Activated naive CD8-positive, alpha-beta T cell treated with anti-CD3 and anti-CD28 coated beads, Interleukin-2, amount 50 U/mL, for 24 hours (primary cell): ENCODE data around the gene SCYL1.

Experiments
- ATAC-seq: fragments of 150-1000 bp; cut with Tn5 transposase; one replicate; pipeline ENCODE4 v1.10.0; 2021
- DNase-seq: peaks from one replicate; pipeline ENCODE4 v3.0.0; 2021
- H3K27ac Mint-ChIP-seq: one replicate; pipeline ENCODE4 v1.8.0; 2021; ENCODE audit warnings: mild to moderate bottlenecking, mixed read lengths
- H3K27me3 Mint-ChIP-seq: one replicate; pipeline ENCODE4 v1.8.0; 2021; ENCODE audit warnings: mixed read lengths
- H3K36me3 Mint-ChIP-seq: one replicate; pipeline ENCODE4 v1.8.0; 2021; ENCODE audit warnings: low read depth, mixed read lengths
- H3K4me1 Mint-ChIP-seq: one replicate; pipeline ENCODE4 v1.8.0; 2021; ENCODE audit warnings: mixed read lengths
- H3K4me3 Mint-ChIP-seq: one replicate; pipeline ENCODE4 v1.8.0; 2021; ENCODE audit warnings: mild to moderate bottlenecking, moderate library complexity, mixed read lengths
- H3K9me3 Mint-ChIP-seq: one replicate; pipeline ENCODE4 v1.8.0; 2021; ENCODE audit warnings: mixed read lengths

The SCYL1 gene

DNA sequence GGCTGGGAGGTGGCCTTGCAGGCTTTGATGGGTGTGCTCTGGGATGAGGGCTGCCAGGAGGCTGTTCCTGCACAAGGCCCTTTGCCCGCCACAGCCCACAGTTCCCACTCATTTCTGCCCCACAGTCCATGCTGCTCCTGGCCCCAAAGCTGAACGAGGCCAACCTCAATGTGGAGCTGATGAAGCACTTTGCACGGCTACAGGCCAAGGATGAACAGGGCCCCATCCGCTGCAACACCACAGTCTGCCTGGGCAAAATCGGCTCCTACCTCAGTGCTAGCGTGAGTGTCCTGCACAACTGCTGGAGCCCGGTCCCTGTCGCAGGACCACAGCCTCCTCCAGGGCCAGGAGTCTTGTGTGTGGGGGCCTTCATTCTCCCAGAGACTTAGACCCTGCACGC lies 10.2 kb downstream of the SCYL1 start:
- H3K27me3 Mint-ChIP-seq = no peaks in the 10 kb centered on the region
- H3K9me3 Mint-ChIP-seq = no peaks in the 10 kb centered on the region
- no peak overlapping the region for H3K27ac Mint-ChIP-seq
- no peak for ATAC-seq
- H3K4me3 Mint-ChIP-seq = no peak overlapping the region
- DNase-seq = no peak
- H3K36me3 Mint-ChIP-seq = peaks cover 25% of the 10 kb centered on the region
- H3K4me1 Mint-ChIP-seq = peaks cover under 1% of the 10 kb centered on the region

DNA sequence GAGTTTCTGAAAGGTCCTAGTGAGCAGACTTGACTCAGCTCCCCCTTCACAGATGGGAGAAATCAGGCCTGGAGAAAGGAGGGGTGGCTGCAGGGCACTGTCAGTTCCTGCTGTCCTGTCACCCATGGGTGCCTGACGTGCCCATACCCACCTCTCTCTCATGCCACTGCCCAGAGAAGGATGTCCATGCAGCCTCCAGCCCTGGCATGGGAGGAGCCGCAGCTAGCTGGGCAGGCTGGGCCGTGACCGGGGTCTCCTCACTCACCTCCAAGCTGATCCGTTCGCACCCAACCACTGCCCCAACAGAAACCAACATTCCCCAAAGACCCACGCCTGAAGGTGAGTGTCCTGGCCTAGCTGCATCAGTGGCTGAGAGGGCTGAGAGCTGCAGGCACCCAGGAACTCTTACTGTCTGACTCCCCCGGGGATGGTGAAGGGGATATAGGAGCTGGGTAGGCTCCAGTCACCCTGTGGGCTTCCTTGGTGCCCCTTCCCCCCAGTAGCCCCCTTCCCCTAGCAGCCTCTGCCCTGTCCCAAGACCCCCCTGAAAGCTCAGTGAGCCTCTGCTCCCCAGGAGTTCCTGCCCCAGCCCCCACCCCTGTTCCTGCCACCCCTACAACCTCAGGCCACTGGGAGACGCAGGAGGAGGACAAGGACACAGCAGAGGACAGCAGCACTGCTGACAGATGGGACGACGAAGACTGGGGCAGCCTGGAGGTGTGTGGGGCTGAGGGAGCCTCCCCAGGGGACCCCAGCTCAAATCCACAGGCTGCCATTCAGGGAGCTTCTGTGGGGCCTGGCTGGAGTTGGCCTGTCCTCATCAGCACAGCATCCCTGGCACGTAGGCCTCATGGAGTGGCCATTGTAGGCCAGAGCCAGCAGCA lies 11.8 kb downstream of the SCYL1 start:
- DNase-seq (no peak), ATAC-seq (no peak)
- peaks cover 13% of the 10 kb centered on the region for H3K36me3 Mint-ChIP-seq
- H3K9me3 Mint-ChIP-seq = no peaks in the 10 kb centered on the region
- H3K4me1 Mint-ChIP-seq = peaks cover 12% of the 10 kb centered on the region
- H3K27ac Mint-ChIP-seq = no peak overlapping the region
- no peak overlapping the region for H3K4me3 Mint-ChIP-seq
- H3K27me3 Mint-ChIP-seq = no peaks in the 10 kb centered on the region

GRCh38 chr11:65537296-65537597 lies 12.4 kb downstream of the SCYL1 start:
- H3K4me3 Mint-ChIP-seq = no peak overlapping the region
- peaks cover 10% of the 10 kb centered on the region for H3K36me3 Mint-ChIP-seq
- peaks cover 16% of the 10 kb centered on the region for H3K4me1 Mint-ChIP-seq
- no peaks in the 10 kb centered on the region for H3K9me3 Mint-ChIP-seq
- no peak overlapping the region for H3K27ac Mint-ChIP-seq
- DNase-seq = no peak
- no peaks in the 10 kb centered on the region for H3K27me3 Mint-ChIP-seq
- no peak for ATAC-seq

DNA sequence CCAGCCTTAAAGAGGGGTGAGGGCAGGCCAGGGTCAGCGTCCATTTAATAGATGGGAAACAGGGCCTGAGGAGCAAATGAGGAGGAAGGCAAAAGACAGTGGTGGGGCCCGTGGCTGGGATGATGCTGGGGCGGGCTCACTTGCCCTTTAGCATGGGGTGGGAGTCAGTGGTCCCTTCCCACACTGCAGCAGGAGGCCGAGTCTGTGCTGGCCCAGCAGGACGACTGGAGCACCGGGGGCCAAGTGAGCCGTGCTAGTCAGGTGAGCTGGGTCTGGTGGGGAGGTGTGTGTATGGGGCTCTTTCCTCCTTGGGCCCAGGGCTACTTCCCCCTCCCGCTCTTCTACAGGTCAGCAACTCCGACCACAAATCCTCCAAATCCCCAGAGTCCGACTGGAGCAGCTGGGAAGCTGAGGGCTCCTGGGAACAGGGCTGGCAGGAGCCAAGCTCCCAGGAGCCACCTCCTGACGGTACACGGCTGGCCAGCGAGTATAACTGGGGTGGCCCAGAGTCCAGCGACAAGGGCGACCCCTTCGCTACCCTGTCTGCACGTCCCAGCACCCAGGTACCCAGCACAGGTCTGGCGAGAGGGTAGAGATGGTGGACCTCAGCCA lies 12.8 kb downstream of the SCYL1 start:
- Mint-ChIP-seq H3K36me3 (peaks cover 11% of the 10 kb centered on the region), H3K4me3 (no peak overlapping the region), H3K27me3 (no peaks in the 10 kb centered on the region), H3K27ac (no peak overlapping the region), H3K4me1 (peaks cover 16% of the 10 kb centered on the region), H3K9me3 (no peaks in the 10 kb centered on the region)
- DNase-seq = no peak
- ATAC-seq = no peak

DNA sequence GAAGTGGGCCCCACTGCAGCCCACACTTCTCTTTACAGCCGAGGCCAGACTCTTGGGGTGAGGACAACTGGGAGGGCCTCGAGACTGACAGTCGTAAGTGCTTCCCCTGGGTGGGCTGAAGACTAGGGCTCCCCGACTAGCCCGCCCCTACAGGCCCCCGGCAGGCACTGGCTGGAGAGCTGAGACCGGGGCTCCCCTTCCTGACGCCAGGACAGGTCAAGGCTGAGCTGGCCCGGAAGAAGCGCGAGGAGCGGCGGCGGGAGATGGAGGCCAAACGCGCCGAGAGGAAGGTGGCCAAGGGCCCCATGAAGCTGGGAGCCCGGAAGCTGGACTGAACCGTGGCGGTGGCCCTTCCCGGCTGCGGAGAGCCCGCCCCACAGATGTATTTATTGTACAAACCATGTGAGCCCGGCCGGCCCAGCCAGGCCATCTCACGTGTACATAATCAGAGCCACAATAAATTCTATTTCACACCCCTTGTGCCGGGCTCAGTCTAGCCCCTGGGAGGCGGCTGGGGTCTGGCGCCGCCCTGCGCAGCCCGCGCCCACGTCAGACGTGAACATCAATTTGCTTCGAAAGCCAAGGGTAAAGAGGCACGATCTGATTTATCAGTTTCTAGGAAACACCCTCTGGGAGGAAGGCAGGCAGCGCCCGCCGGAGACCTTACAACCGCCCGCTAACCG lies 13.5 kb downstream of the SCYL1 start:
- Mint-ChIP-seq H3K27me3 (no peaks in the 10 kb centered on the region), H3K27ac (no peak overlapping the region), H3K9me3 (no peaks in the 10 kb centered on the region), H3K4me3 (no peak overlapping the region), H3K4me1 (peaks cover 16% of the 10 kb centered on the region), H3K36me3 (peaks cover 10% of the 10 kb centered on the region)
- ATAC-seq (no peak), DNase-seq (no peak)

DNA sequence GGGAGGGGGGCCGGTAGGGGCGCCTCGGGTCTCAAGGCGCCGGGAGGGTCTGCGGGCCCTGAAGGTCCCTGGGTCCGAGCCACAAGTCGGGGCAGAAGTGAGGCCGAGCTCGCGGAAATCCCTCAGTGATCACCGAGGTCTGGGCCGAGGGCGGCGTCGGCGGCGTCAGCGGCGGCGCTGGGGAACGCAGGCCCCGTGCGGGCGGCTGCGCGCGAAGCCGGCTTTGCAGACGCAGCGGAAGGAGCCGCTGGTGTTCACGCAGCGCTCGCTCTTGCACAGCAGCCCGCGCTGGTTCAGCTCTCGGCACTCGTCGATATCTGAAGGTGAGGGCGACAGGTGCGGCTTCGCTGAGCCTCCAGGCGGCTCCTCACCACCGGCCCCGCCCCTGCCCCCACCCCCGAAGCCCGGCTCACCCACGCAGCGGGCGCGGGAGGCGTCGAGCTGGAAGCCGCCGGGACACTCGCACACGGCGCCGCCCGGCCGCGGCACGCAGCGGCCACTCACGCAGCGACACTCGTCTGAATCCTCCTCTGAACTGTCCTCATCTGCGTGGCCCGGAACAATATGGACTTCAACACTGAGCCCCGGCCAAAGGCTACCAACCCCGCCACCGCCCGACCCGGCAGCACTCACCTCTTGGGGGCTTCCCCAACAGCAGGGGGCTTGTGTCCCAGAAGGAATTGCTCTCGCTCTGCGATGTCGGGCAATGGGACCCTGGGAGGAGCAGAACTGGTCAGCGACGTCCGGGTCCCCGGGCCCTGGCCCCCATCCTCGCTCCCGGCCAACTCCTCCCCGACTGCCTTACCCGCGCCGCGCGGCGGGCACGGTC lies 14.2 kb downstream of the SCYL1 start:
- Mint-ChIP-seq H3K9me3 (no peaks in the 10 kb centered on the region), H3K27ac (no peak overlapping the region), H3K36me3 (peaks cover 10% of the 10 kb centered on the region), H3K27me3 (no peaks in the 10 kb centered on the region), H3K4me3 (no peak overlapping the region), H3K4me1 (peaks cover 16% of the 10 kb centered on the region)
- DNase-seq (no peak), ATAC-seq (no peak)

DNA sequence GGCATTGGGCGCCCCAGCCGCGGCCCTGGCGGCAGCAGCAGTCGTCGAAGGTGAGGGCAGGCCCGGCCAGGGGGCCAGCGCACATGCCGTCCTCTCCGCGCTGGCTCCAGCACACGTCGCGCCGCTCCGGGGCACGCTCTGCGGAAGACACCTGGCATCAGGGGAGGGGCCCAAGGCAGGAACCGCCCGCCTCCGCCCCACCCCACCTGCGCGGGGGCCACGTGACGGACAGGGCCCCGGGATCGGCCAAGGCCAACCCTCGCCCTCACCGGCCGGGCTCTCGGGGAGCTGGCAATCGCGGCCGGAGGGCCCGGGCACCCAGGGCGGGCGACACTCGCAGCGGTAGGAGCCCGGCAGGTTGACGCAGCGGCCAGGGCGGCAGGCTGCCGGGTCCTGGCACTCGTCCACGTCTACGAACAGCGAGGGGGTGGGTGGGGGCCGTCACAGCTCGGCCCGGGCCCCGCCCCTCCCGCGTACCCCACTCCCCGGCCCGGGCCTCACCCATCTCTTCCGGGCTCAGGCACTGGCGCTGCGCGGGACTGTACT lies 14.9 kb downstream of the SCYL1 start:
- DNase-seq = no peak
- Mint-ChIP-seq H3K27me3 (no peaks in the 10 kb centered on the region), H3K9me3 (no peaks in the 10 kb centered on the region), H3K36me3 (peaks cover 5% of the 10 kb centered on the region), H3K27ac (peak overlapping the region; percentile 74), H3K4me1 (peaks cover 18% of the 10 kb centered on the region), H3K4me3 (peak overlapping the region; percentile 78)
- peak; percentile 74 for ATAC-seq

DNA sequence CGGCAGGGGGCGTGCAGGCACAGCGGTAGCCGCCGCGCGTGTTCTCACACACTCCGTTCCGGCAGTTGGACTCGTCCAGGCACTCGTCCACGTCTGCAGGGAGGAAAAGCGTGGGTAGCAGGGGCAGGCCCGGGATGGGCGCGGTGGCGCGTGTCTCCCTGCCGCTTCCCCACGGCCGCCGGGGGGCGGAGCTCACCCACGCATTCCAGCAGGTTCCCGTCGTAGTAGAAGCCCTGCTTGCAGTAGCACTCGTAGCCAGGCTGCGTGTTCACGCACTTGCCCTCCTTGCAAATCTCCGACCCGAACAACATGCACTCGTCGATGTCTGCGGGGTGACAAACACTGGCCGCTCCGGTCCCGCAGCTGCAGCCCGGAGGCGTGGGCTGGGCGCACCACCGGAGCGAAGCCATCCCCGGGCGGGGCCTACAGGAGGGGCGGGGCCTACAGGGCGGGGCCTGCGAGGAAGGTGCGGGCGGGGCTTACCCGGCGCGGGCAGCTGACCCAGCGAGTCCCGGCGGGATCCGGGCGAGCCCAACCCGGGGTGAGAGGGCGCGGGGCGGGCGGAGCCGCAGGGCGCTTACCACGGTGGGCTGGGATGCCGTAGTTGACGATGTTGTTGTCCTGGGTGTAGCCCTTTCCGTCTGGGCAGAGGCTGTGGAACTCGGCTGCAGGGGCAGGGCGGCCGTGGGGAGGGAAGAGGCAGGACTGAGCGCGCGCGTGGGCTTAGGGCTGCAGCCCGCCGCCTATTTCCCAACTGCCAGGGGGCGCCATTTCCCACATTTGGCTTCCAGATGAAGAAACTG lies 15.6 kb downstream of the SCYL1 start:
- no peaks in the 10 kb centered on the region for H3K27me3 Mint-ChIP-seq

GRCh38 chr11:65541093-65541982 lies 16.5 kb downstream of the SCYL1 start:
- H3K4me3 Mint-ChIP-seq = peak overlapping the region; percentile 78
- DNase-seq (no peak), ATAC-seq (no peak)
- H3K27ac Mint-ChIP-seq = peak overlapping the region; percentile 74
- H3K9me3 Mint-ChIP-seq = no peaks in the 10 kb centered on the region
- H3K4me1 Mint-ChIP-seq = peaks cover 30% of the 10 kb centered on the region
- no peaks in the 10 kb centered on the region for H3K27me3 Mint-ChIP-seq
- peaks cover 4% of the 10 kb centered on the region for H3K36me3 Mint-ChIP-seq

More for the DNA sequence above, 15.6 kb downstream of the SCYL1 start:
- DNase-seq (peak; percentile 96), ATAC-seq (peak; percentile 87)
- H3K9me3 Mint-ChIP-seq = no peaks in the 10 kb centered on the region
- peaks cover 24% of the 10 kb centered on the region for H3K4me1 Mint-ChIP-seq
- H3K4me3 Mint-ChIP-seq = peak overlapping the region; percentile 78
- peaks cover 5% of the 10 kb centered on the region for H3K36me3 Mint-ChIP-seq
- H3K27ac Mint-ChIP-seq = peak overlapping the region; percentile 74

GRCh38 chr11:65542738-65543390 lies 18.0 kb downstream of the SCYL1 start:
- Mint-ChIP-seq H3K9me3 (no peaks in the 10 kb centered on the region), H3K4me3 (no peak overlapping the region), H3K27ac (no peak overlapping the region), H3K27me3 (no peaks in the 10 kb centered on the region), H3K36me3 (peaks cover 2% of the 10 kb centered on the region), H3K4me1 (peaks cover 38% of the 10 kb centered on the region)
- no peak for DNase-seq
- no peak for ATAC-seq

- ATAC-seq = no peak
Observed at GRCh38 chr11:65545853-65546216, 21.0 kb downstream of the SCYL1 start.

DNA sequence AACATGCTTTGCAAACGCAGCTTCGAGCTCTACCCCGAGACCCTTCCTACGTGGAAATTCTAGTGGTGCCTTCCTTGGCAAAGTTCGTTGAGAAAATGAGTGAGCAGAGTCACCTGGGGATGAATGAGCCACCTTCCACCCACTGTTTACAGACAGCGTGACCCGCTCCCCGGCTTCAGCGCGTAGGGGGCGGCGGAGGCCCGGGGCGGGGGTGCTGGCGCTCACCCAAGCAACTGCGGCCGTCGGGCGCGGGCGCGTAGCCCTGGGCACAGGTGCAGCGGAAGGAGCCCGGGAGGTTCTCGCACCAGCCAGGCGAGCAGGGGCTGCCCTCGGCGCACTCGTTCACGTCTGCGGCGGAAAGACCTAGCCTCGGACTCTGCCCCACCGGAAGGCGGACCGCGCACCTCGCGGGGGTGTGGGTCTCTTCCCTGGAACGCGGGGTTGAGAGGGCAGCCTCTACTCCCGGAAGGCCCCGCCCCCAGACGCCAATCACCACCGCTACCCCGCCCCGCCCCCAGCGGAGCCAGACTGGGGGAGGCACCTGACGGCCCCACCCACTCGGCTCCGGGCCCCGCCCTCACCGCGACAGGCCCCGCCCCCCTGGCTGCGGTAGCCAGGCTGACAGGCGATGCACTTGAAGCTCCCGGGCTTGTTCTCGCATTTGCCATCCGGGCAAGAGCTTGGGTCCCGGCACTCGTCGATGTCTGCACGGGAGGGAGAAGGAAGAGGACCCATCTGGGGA lies 21.5 kb downstream of the SCYL1 start:
- H3K27ac Mint-ChIP-seq = peak overlapping the region; percentile 60
- peaks cover 6% of the 10 kb centered on the region for H3K36me3 Mint-ChIP-seq
- no peaks in the 10 kb centered on the region for H3K27me3 Mint-ChIP-seq
- H3K4me3 Mint-ChIP-seq = peak overlapping the region; percentile 61
- ATAC-seq = peak; percentile 79
- DNase-seq = peak; percentile 99
- peaks cover 45% of the 10 kb centered on the region for H3K4me1 Mint-ChIP-seq
- H3K9me3 Mint-ChIP-seq = no peaks in the 10 kb centered on the region

More at GRCh38 chr11:65545853-65546216, 21.0 kb downstream of the SCYL1 start:
- Mint-ChIP-seq H3K27ac (peak overlapping the region; percentile 46), H3K27me3 (no peaks in the 10 kb centered on the region), H3K4me1 (peaks cover 48% of the 10 kb centered on the region), H3K4me3 (peak overlapping the region; percentile 61), H3K9me3 (no peaks in the 10 kb centered on the region), H3K36me3 (peaks cover 6% of the 10 kb centered on the region)
- no peak for DNase-seq
